ENCODE data around the gene KDM4B. TPM values are rescaled to one million over a fixed set of nuclear protein-coding genes. Genes with fewer than 3 reads are reported as not detected.
A peak's percentile ranks its signal among the peaks of the same experiment; 100 is the strongest.

The KDM4B gene
- total RNA-seq, 2 donors from 2014 or later = 31.3 to 37.1 TPM

- no peak overlapping the region for H3K4me3 Mint-ChIP-seq
- no peaks in the 10 kb centered on the region for H3K27me3 Mint-ChIP-seq (ENCODE audit: low read depth)
- ATAC-seq (replicated peaks in 1 of 2) (no peak), DNase-seq (no peak)
- no peaks in the 10 kb centered on the region for H3K9me3 Mint-ChIP-seq
- peak overlapping the region; percentile 44 for H3K27ac Mint-ChIP-seq
- no peaks in the 10 kb centered on the region for H3K4me1 Mint-ChIP-seq (ENCODE audit: low read depth)
- peaks cover 0 to 7% of the 10 kb centered on the region in 2 donors for H3K36me3 Mint-ChIP-seq (ENCODE audit: insufficient read depth in 2 of 2)
These were observed 27.8 kb downstream of the KDM4B start for GRCh38 chr19:4996701-4997100.

- Mint-ChIP-seq H3K27ac (no peak overlapping the region), H3K4me3 (no peak overlapping the region), H3K4me1 (ENCODE audit: low read depth) (peaks cover 3% of the 10 kb centered on the region), H3K27me3 (ENCODE audit: low read depth) (no peaks in the 10 kb centered on the region), H3K36me3 (ENCODE audit: insufficient read depth in 2 of 2) (peaks cover 0 to 4% of the 10 kb centered on the region in 2 donors), H3K9me3 (no peaks in the 10 kb centered on the region)
- DNase-seq (no peak), ATAC-seq (replicated peaks in 1 of 2) (no peak)
These were observed 28.4 kb downstream of the KDM4B start for GRCh38 chr19:4997297-4997696.

- Mint-ChIP-seq H3K4me3 (no peak overlapping the region), H3K4me1 (ENCODE audit: low read depth) (peaks cover 6% of the 10 kb centered on the region), H3K27ac (no peak overlapping the region), H3K9me3 (no peaks in the 10 kb centered on the region), H3K27me3 (ENCODE audit: low read depth) (no peaks in the 10 kb centered on the region), H3K36me3 (ENCODE audit: insufficient read depth in 2 of 2) (no peaks in the 10 kb centered on the region)
- ATAC-seq (replicated peaks in 1 of 2) (no peak), DNase-seq (no peak)
These were observed 31.3 kb downstream of the KDM4B start for GRCh38 chr19:5000120-5000611.

GRCh38 chr19:5001615-5002014, 32.7 kb downstream of the KDM4B start:
- ATAC-seq (replicated peaks in 1 of 2) (no peak), DNase-seq (peak; percentile 16 to 33)
- H3K9me3 Mint-ChIP-seq = no peaks in the 10 kb centered on the region
- H3K27ac Mint-ChIP-seq = no peak overlapping the region
- H3K4me3 Mint-ChIP-seq = no peak overlapping the region
- H3K4me1 Mint-ChIP-seq (ENCODE audit: low read depth) = peaks cover 6% of the 10 kb centered on the region
- no peaks in the 10 kb centered on the region for H3K27me3 Mint-ChIP-seq (ENCODE audit: low read depth)
- H3K36me3 Mint-ChIP-seq (ENCODE audit: insufficient read depth in 2 of 2) = no peaks in the 10 kb centered on the region

- Mint-ChIP-seq H3K4me3 (no peak overlapping the region), H3K27me3 (ENCODE audit: low read depth) (no peaks in the 10 kb centered on the region), H3K27ac (no peak overlapping the region), H3K9me3 (no peaks in the 10 kb centered on the region), H3K36me3 (ENCODE audit: insufficient read depth in 2 of 2) (no peaks in the 10 kb centered on the region), H3K4me1 (ENCODE audit: low read depth) (peaks cover 6% of the 10 kb centered on the region)
- ATAC-seq (replicated peaks in 1 of 2) (no peak), DNase-seq (no peak)
These were observed 33.2 kb downstream of the KDM4B start for GRCh38 chr19:5002143-5002542.

GRCh38 chr19:5003781-5004180, 34.9 kb downstream of the KDM4B start:
- Mint-ChIP-seq H3K27me3 (ENCODE audit: low read depth) (no peaks in the 10 kb centered on the region), H3K4me3 (no peak overlapping the region)
- no peak for ATAC-seq (replicated peaks in 1 of 2)

GRCh38 chr19:5005096-5005495, 36.2 kb downstream of the KDM4B start:
- DNase-seq (no peak), ATAC-seq (replicated peaks in 1 of 2) (no peak)
- H3K4me3 Mint-ChIP-seq = no peak overlapping the region
- peaks cover 6% of the 10 kb centered on the region for H3K4me1 Mint-ChIP-seq (ENCODE audit: low read depth)
- no peaks in the 10 kb centered on the region for H3K9me3 Mint-ChIP-seq
- H3K27me3 Mint-ChIP-seq (ENCODE audit: low read depth) = no peaks in the 10 kb centered on the region
- H3K27ac Mint-ChIP-seq = no peak overlapping the region
- H3K36me3 Mint-ChIP-seq (ENCODE audit: insufficient read depth in 2 of 2) = no peaks in the 10 kb centered on the region

More at GRCh38 chr19:5003781-5004180, 34.9 kb downstream of the KDM4B start:
- Mint-ChIP-seq H3K27ac (no peak overlapping the region), H3K9me3 (no peaks in the 10 kb centered on the region), H3K4me1 (ENCODE audit: low read depth) (peaks cover 6% of the 10 kb centered on the region), H3K36me3 (ENCODE audit: insufficient read depth in 2 of 2) (no peaks in the 10 kb centered on the region)
- DNase-seq = no peak

GRCh38 chr19:5006201-5006600, 37.3 kb downstream of the KDM4B start:
- H3K4me1 Mint-ChIP-seq (ENCODE audit: low read depth) = peaks cover 6% of the 10 kb centered on the region
- H3K27me3 Mint-ChIP-seq (ENCODE audit: low read depth) = no peaks in the 10 kb centered on the region
- H3K4me3 Mint-ChIP-seq = no peak overlapping the region
- no peaks in the 10 kb centered on the region for H3K36me3 Mint-ChIP-seq (ENCODE audit: insufficient read depth in 2 of 2)
- no peak overlapping the region for H3K27ac Mint-ChIP-seq
- DNase-seq (no peak), ATAC-seq (replicated peaks in 1 of 2) (no peak)
- no peaks in the 10 kb centered on the region for H3K9me3 Mint-ChIP-seq

GRCh38 chr19:5006821-5007220, 37.9 kb downstream of the KDM4B start:
- DNase-seq = no peak
- H3K27ac Mint-ChIP-seq = no peak overlapping the region
- no peaks in the 10 kb centered on the region for H3K36me3 Mint-ChIP-seq (ENCODE audit: insufficient read depth in 2 of 2)
- H3K9me3 Mint-ChIP-seq = no peaks in the 10 kb centered on the region
- no peak overlapping the region for H3K4me3 Mint-ChIP-seq
- no peak for ATAC-seq (replicated peaks in 1 of 2)
- H3K27me3 Mint-ChIP-seq (ENCODE audit: low read depth) = no peaks in the 10 kb centered on the region
- H3K4me1 Mint-ChIP-seq (ENCODE audit: low read depth) = peaks cover 6% of the 10 kb centered on the region

GRCh38 chr19:5011476-5012238, 42.7 kb downstream of the KDM4B start:
- no peak overlapping the region for H3K4me3 Mint-ChIP-seq
- no peaks in the 10 kb centered on the region for H3K4me1 Mint-ChIP-seq (ENCODE audit: low read depth)
- H3K27me3 Mint-ChIP-seq (ENCODE audit: low read depth) = no peaks in the 10 kb centered on the region
- no peak for ATAC-seq (replicated peaks in 1 of 2)
- no peaks in the 10 kb centered on the region for H3K36me3 Mint-ChIP-seq (ENCODE audit: insufficient read depth in 2 of 2)
- H3K9me3 Mint-ChIP-seq = no peaks in the 10 kb centered on the region
- DNase-seq = no peak
- H3K27ac Mint-ChIP-seq = no peak overlapping the region

- no peak overlapping the region for H3K27ac Mint-ChIP-seq
- no peak for DNase-seq
These were observed 44.0 kb downstream of the KDM4B start for GRCh38 chr19:5012688-5013457.

GRCh38 chr19:5013761-5014160, 44.8 kb downstream of the KDM4B start:
- H3K9me3 Mint-ChIP-seq = no peaks in the 10 kb centered on the region
- H3K4me1 Mint-ChIP-seq (ENCODE audit: low read depth) = no peaks in the 10 kb centered on the region
- peaks cover 0 to 3% of the 10 kb centered on the region in 2 donors for H3K36me3 Mint-ChIP-seq (ENCODE audit: insufficient read depth in 2 of 2)
- DNase-seq (no peak), ATAC-seq (replicated peaks in 1 of 2) (no peak)
- H3K27me3 Mint-ChIP-seq (ENCODE audit: low read depth) = no peaks in the 10 kb centered on the region
- H3K4me3 Mint-ChIP-seq = no peak overlapping the region
- H3K27ac Mint-ChIP-seq = no peak overlapping the region

More at GRCh38 chr19:5012688-5013457, 44.0 kb downstream of the KDM4B start:
- Mint-ChIP-seq H3K27me3 (ENCODE audit: low read depth) (no peaks in the 10 kb centered on the region), H3K36me3 (ENCODE audit: insufficient read depth in 2 of 2) (no peaks in the 10 kb centered on the region), H3K4me3 (no peak overlapping the region), H3K9me3 (no peaks in the 10 kb centered on the region), H3K4me1 (ENCODE audit: low read depth) (no peaks in the 10 kb centered on the region)
- ATAC-seq (replicated peaks in 1 of 2) = no peak

- no peaks in the 10 kb centered on the region for H3K27me3 Mint-ChIP-seq (ENCODE audit: low read depth)
- no peak overlapping the region for H3K4me3 Mint-ChIP-seq
- ATAC-seq (replicated peaks in 1 of 2) (no peak), DNase-seq (no peak)
- no peaks in the 10 kb centered on the region for H3K9me3 Mint-ChIP-seq
- peaks cover 0 to 3% of the 10 kb centered on the region in 2 donors for H3K36me3 Mint-ChIP-seq (ENCODE audit: insufficient read depth in 2 of 2)
- no peak overlapping the region for H3K27ac Mint-ChIP-seq
- no peaks in the 10 kb centered on the region for H3K4me1 Mint-ChIP-seq (ENCODE audit: low read depth)
These were observed 46.0 kb downstream of the KDM4B start for GRCh38 chr19:5014941-5015340.
